ENCODE measurements around the gene ABHD3.
"Not testable (repeated sequence)": the region's sequence is repeated elsewhere in the genome, so short reads cannot be mapped to it uniquely, and the experiment has no call there.

ABHD3 gene

GRCh38 chr18:21735452-21736015 is 31.0 kb upstream of the ABHD3 start:
- no peak for TF ChIP-seq CTCF (IDR thresholded peaks at IDR 0.05; ENCODE audit: insufficient read depth, low read length, missing control alignments)
- DNase-seq (ENCODE audit: low read depth, low spot score) = no peak
- CTCF ChIA-PET = interaction anchor here (0.7 kb wide), 1 partner anchor 125 kb away, joined by 3 read pairs; no protein-coding TSS in a partner anchor
- POLR2A ChIA-PET = interaction anchor here (0.9 kb wide), 1 partner anchor 13 kb away, joined by 3 read pairs; no protein-coding TSS in a partner anchor
- H3K4me3 ChIP-seq (ENCODE audit: low read depth, low read length) = no peak overlapping the region

GRCh38 chr18:21733011-21733410 is 28.4 kb upstream of the ABHD3 start:
- no peak for DNase-seq (ENCODE audit: low read depth, low spot score)
- ChIA-PET POLR2A (no interaction called here), CTCF (no interaction called here)
- no peak overlapping the region for H3K4me3 ChIP-seq (ENCODE audit: low read depth, low read length)
- no peak for TF ChIP-seq CTCF (IDR thresholded peaks at IDR 0.05; ENCODE audit: insufficient read depth, low read length, missing control alignments)

DNA sequence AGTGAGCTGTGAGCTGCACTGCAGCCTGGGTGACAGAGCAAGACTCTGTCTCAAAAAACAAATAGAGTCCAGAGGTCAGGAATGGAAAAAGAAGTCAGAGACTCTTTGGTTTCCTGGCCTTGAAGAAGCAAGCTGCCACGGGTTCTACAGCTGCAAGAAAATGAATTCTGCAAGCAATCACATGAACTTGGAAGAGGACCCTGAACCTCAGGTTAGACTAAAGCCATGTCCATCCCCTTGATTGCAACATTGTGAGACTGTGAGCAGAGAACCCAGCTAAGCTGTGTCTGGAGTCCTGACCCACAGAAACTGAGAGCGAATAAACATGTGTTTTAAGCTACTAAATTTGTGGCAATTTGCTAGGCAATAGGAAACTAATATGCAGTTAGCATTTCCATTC is 23.1 kb upstream of the ABHD3 start:
- ChIA-PET CTCF (no interaction called here), POLR2A (interaction anchor here (1.2 kb wide), 1 partner anchor 13 kb away, joined by 4 read pairs; the partner anchor contains the start of gene MIB1)
- no peak for TF ChIP-seq CTCF (IDR thresholded peaks at IDR 0.05; ENCODE audit: insufficient read depth, low read length, missing control alignments)

GRCh38 chr18:21725201-21725600 is 20.6 kb upstream of the ABHD3 start:
- H3K4me3 ChIP-seq (ENCODE audit: low read depth, low read length) = no peak overlapping the region
- ChIA-PET CTCF (interaction anchor here (0.7 kb wide), 1 partner anchor 113 kb away, joined by 3 read pairs; the partner anchor contains the start of gene SNRPD1), POLR2A (no interaction called here)
- TF ChIP-seq CTCF (IDR thresholded peaks at IDR 0.05; ENCODE audit: insufficient read depth, low read length, missing control alignments) = no peak
- DNase-seq (ENCODE audit: low read depth, low spot score) = no peak

More for the DNA sequence above, 23.1 kb upstream of the ABHD3 start:
- no peak overlapping the region for H3K4me3 ChIP-seq (ENCODE audit: low read depth, low read length)
- no peak for DNase-seq (ENCODE audit: low read depth, low spot score)

- DNase-seq (ENCODE audit: low read depth, low spot score) = no peak
- no peak for TF ChIP-seq CTCF (IDR thresholded peaks at IDR 0.05; ENCODE audit: insufficient read depth, low read length, missing control alignments)
- POLR2A ChIA-PET = interaction anchor here (0.7 kb wide), 1 partner anchor 14 kb away, joined by 3 read pairs; no protein-coding TSS in a partner anchor
- CTCF ChIA-PET = interaction anchor here (1.4 kb wide), 1 partner anchor 123 kb away, joined by 3 read pairs; the partner anchor contains the start of gene ESCO1
- H3K4me3 ChIP-seq (ENCODE audit: low read depth, low read length) = no peak overlapping the region
Measured at GRCh38 chr18:21722687-21723086, 18.1 kb upstream of the ABHD3 start.

- H3K4me3 ChIP-seq (ENCODE audit: low read depth, low read length) = no peak overlapping the region
- TF ChIP-seq CTCF (IDR thresholded peaks at IDR 0.05; ENCODE audit: insufficient read depth, low read length, missing control alignments) = no peak
- no peak for DNase-seq (ENCODE audit: low read depth, low spot score)
- ChIA-PET CTCF (no interaction called here), POLR2A (interaction anchor here (1.2 kb wide), 1 partner anchor 10 kb away, joined by 3 read pairs; no protein-coding TSS in a partner anchor)
Measured at GRCh38 chr18:21714474-21714873, 9.9 kb upstream of the ABHD3 start.

DNA sequence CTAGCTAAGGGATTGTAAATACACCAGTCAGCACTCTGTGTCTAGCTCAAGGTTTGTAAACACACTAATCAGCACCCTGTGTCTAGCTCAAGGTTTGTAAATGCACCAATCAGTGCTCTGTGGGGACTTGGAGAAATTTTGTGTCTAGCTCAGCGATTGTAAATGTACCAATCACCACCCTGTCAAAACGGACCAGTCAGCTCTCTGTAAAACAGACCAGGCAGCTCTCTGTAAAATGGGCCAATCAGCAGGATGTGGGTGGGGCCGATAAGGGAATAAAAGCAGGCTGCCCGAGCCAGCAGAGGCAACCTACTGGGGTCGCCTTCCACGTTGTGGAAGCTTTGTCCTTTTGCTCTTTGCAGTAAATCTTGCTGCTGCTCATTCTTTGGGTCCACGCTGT is 2.6 kb upstream of the ABHD3 start:
- CTCF ChIA-PET; DNase-seq (ENCODE audit: low read depth, low spot score); POLR2A ChIA-PET; H3K4me3 ChIP-seq (ENCODE audit: low read depth, low read length): not testable (repeated sequence)

All from AG04449 (cell line).